PC-3 (cell line): Measurements from ENCODE around the gene OR6B2. TPM values are rescaled to one million over a fixed set of nuclear protein-coding genes. Genes with fewer than 3 reads are reported as not detected.

ENCODE experiments used
- ATAC-seq: fragments of 200-7000 bp; cut with Tn5 transposase; 2 replicates; pipeline ENCODE4 v1.9.1; 2020; ENCODE audit warnings: mild to moderate bottlenecking, moderate library complexity
- BruUV-seq: library from RNA; stranded (reverse); fragments of 400-500 nt; replicated peaks from 2 replicates; lab custom pipeline; 2021; lab: Mats Ljungman, UMichigan
- CTCF ChIA-PET: fragments of 300-600 bp; sonication (Branson Sonifier 250); formaldehyde crosslinking; loops from one replicate; lab custom pipeline; 2022; ENCODE audit warnings: antibody characterized with exemption; lab: Charles Lee
- POLR2A ChIA-PET: fragments of 300-600 bp; sonication (Branson Sonifier 250); formaldehyde crosslinking; loops from one replicate; lab custom pipeline; 2022; ENCODE audit warnings: antibody characterized with exemption; ENCODE audit not compliant: unreplicated experiment; lab: Charles Lee
- DNase-seq: peaks from one replicate; pipeline ENCODE4 v3.0.0-alpha.2; 2015
- H2AFZ ChIP-seq: fragments of 300-600 bp; sonication (generic); 2 replicates; pipeline ENCODE4 v1.6.0; 2016; ENCODE audit warnings: antibody characterized with exemption, low read length
- H3F3A ChIP-seq: fragments of 300-600 bp; sonication (generic); one replicate; pipeline ENCODE4 v1.6.0; 2017; ENCODE audit warnings: antibody characterized with exemption, low read length, control low read depth, mild to moderate bottlenecking; ENCODE audit not compliant: unreplicated experiment
- H3K27ac ChIP-seq: fragments of 300-600 bp; sonication (generic); 2 replicates; pipeline ENCODE4 v1.5.1; 2016; ENCODE audit warnings: mild to moderate bottlenecking, low read length
- H3K27me3 ChIP-seq: fragments of 300-600 bp; sonication (generic); 2 replicates; pipeline ENCODE4 v1.6.1; 2016; ENCODE audit warnings: low read length, mixed read lengths
- H3K36me3 ChIP-seq: fragments of 300-600 bp; sonication (generic); 2 replicates; pipeline ENCODE4 v1.6.1; 2016; ENCODE audit warnings: low read depth, mixed run types, low read length, mixed read lengths
- H3K4me1 ChIP-seq: fragments of 300-600 bp; sonication (generic); 2 replicates; pipeline ENCODE4 v1.5.1; 2016; ENCODE audit warnings: low read length; ENCODE audit not compliant: insufficient read depth
- H3K4me2 ChIP-seq: fragments of 300-600 bp; sonication (generic); 2 replicates; pipeline ENCODE4 v1.6.0; 2016; ENCODE audit warnings: low read length
- H3K4me3 ChIP-seq: fragments of 300-600 bp; sonication (generic); 2 replicates; pipeline ENCODE4 v1.5.1; 2016; ENCODE audit warnings: mild to moderate bottlenecking, low read length, mixed read lengths
- H3K79me2 ChIP-seq: fragments of 300-600 bp; sonication (generic); 2 replicates; pipeline ENCODE4 v1.6.1; 2017; ENCODE audit warnings: low read length, mixed read lengths
- H3K9ac ChIP-seq: fragments of 300-600 bp; sonication (generic); 2 replicates; pipeline ENCODE4 v1.6.0; 2016; ENCODE audit warnings: mild to moderate bottlenecking, low read length
- H3K9me2 ChIP-seq: fragments of 300-600 bp; sonication (generic); replicated peaks from 2 replicates; pipeline ENCODE4 v1.6.1; 2016; ENCODE audit warnings: mixed run types, low read length, mixed read lengths
- H3K9me3 ChIP-seq: fragments of 300-600 bp; sonication (generic); 2 replicates; pipeline ENCODE4 v1.6.1; 2016; ENCODE audit warnings: low read length, mixed read lengths
- H4K20me1 ChIP-seq: fragments of 300-600 bp; sonication (generic); 2 replicates; pipeline ENCODE4 v1.6.1; 2016; ENCODE audit warnings: low read length, mixed read lengths
- EZH2 ChIP-seq: fragments of 300-600 bp; sonication (generic); IDR thresholded peaks from one replicate; pipeline ENCODE4 v1.6.1; 2017; ENCODE audit warnings: antibody characterized with exemption, mild to moderate bottlenecking, low read length; ENCODE audit not compliant: unreplicated experiment
- EZH2phosphoT487 ChIP-seq: fragments of 300-600 bp; sonication (generic); IDR thresholded peaks from 2 replicates; pipeline ENCODE4 v1.6.1; 2018; ENCODE audit warnings: mild to moderate bottlenecking, antibody characterized with exemption, low read length, borderline replicate concordance
- intact Hi-C: fragments of 100-400 bp; cut with micrococcal nuclease; formaldehyde crosslinking; loops from 2 replicates; pipeline ENCODE4 v1.9.0; 2023
- total RNA-seq: library from RNA; depleted of rRNA; stranded (reverse); fragments of >200 nt; gene quantifications from 2 replicates; pipeline ENCODE4 v1.2.3, GENCODE V29; 2014
- TF ChIP-seq, protein P1 (sequence below): fragments of 300-600 bp; sonication (generic); conservative IDR thresholded peaks from 2 replicates; pipeline ENCODE4 v1.5.1; 2017; ENCODE audit warnings: antibody characterized with exemption, low read depth, mild to moderate bottlenecking, low read length

The OR6B2 gene
- total RNA-seq, 1 experiment from 2014 or later = not detected

DNA sequence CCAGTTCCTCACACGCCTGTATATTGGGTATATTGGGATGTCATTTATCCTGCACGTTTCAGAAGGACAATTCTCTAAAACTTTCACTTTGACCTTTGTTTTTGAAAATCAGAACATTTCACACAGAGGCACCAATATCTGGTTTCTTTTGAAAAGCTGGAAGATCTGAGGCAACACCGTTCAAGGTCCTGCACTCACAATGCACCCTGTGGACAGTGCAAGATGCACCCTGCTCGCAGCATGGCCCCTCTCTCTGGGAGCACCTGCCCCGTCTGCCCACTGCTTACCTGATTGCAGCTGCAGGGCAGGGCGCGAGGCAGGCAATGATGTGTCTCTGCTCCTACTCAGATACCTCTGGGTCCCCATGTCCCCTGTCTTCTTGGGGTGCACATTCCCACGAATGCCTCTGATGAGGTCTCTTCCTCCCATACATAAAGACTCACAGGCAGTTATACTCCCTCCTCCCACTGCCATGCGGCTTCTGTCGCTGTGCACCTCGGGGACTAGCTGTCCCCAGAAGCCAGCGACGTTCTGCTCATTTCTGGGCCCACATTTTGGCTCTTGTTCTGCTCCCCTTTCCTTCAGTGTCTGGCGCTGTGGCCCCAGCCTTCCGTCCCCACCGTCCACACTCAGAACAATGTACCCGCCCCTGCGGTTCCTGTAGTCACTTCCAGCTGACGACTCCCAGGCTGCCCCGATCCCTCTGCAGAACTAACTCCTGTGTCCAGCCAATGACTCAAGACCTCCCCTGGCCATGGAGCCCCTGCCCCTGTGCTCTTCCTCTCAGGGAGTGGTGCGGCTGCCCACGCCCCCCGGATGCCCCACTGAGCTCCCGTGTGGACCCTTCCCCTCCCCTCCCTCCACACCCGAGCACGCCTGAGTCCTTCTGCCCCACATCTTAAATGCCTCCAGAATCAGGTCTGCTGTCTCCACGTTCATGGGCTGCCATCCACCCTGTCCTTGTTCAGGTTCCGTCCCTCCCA lies 23.2 kb upstream of the OR6B2 start, which contains the start of gene OR6B3:
TSS of gene OR6B3 (minus strand) at position 349 of the 983 bp plus-strand sequence.
- intact Hi-C loops = no loop called here
- ATAC-seq = peak; percentile 24; the same call in 1 of the 2 replicates
- POLR2A ChIA-PET = no interaction called here
- H2AFZ ChIP-seq = no peak within 1 kb of the TSS
- H3K36me3 ChIP-seq = no peaks in the 10 kb centered on the region
- TF ChIP-seq EZH2 = no peak
- TF ChIP-seq, protein P1, sequence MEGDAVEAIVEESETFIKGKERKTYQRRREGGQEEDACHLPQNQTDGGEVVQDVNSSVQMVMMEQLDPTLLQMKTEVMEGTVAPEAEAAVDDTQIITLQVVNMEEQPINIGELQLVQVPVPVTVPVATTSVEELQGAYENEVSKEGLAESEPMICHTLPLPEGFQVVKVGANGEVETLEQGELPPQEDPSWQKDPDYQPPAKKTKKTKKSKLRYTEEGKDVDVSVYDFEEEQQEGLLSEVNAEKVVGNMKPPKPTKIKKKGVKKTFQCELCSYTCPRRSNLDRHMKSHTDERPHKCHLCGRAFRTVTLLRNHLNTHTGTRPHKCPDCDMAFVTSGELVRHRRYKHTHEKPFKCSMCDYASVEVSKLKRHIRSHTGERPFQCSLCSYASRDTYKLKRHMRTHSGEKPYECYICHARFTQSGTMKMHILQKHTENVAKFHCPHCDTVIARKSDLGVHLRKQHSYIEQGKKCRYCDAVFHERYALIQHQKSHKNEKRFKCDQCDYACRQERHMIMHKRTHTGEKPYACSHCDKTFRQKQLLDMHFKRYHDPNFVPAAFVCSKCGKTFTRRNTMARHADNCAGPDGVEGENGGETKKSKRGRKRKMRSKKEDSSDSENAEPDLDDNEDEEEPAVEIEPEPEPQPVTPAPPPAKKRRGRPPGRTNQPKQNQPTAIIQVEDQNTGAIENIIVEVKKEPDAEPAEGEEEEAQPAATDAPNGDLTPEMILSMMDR = no peak
- TF ChIP-seq EZH2phosphoT487 = no peak
- H3K4me3 ChIP-seq = no peak within 1 kb of the TSS
- H3K4me1 ChIP-seq = no peaks in the 10 kb centered on the region
- H3K27ac ChIP-seq = no peak within 1 kb of the TSS
- H3K27me3 ChIP-seq = peaks cover 98% of the 10 kb centered on the region
- H3K9ac ChIP-seq = no peak within 1 kb of the TSS
- no peak within 1 kb of the TSS for H3K4me2 ChIP-seq
- CTCF ChIA-PET = no interaction called here
- H3K9me2 ChIP-seq = no peaks in the 10 kb centered on the region
- no peaks in the 10 kb centered on the region for H4K20me1 ChIP-seq
- DNase-seq = no peak
- H3F3A ChIP-seq = no peaks in the 10 kb centered on the region
- H3K79me2 ChIP-seq = no peaks in the 10 kb centered on the region
- no TSS peak for BruUV-seq
- no peaks in the 10 kb centered on the region for H3K9me3 ChIP-seq

DNA sequence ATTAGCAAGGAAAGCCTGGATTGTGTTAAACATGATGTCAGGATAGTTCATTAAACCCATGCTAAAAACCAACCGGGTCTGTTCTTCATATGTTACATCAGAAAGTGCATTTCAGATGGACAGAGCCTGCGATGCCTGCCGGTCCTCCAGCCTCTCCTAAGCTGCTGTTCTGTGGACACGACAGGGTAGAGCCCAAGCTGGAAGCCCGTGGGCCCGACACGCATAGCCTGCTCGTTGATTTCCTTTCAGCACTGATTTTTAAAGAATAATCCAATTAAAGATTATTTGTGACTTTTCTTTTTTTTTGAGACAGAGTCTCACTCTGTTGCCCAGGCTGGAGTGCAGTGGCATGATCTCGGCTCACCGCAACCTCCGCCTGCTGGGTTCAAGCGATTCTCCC lies 22.3 kb upstream of the OR6B2 start:
- no peaks in the 10 kb centered on the region for H4K20me1 ChIP-seq
- ATAC-seq = no peak
- no peaks in the 10 kb centered on the region for H3K4me1 ChIP-seq
- H3K27ac ChIP-seq = no peak overlapping the region
- H3K27me3 ChIP-seq = peaks cover 99% of the 10 kb centered on the region
- H3K9me2 ChIP-seq = no peaks in the 10 kb centered on the region
- ChIA-PET CTCF (no interaction called here), POLR2A (no interaction called here)
- no peaks in the 10 kb centered on the region for H3K36me3 ChIP-seq
- H3K79me2 ChIP-seq = no peaks in the 10 kb centered on the region
- no peak overlapping the region for H3K9ac ChIP-seq
- H3K9me3 ChIP-seq = no peaks in the 10 kb centered on the region
- no peak overlapping the region for H3K4me2 ChIP-seq
- intact Hi-C loops = no loop called here
- no peak overlapping the region for H2AFZ ChIP-seq
- BruUV-seq = no TSS peak
- DNase-seq = no peak
- no peak overlapping the region for H3K4me3 ChIP-seq
- no peaks in the 10 kb centered on the region for H3F3A ChIP-seq
- no peak for TF ChIP-seq EZH2
- TF ChIP-seq, protein P1 = no peak

DNA sequence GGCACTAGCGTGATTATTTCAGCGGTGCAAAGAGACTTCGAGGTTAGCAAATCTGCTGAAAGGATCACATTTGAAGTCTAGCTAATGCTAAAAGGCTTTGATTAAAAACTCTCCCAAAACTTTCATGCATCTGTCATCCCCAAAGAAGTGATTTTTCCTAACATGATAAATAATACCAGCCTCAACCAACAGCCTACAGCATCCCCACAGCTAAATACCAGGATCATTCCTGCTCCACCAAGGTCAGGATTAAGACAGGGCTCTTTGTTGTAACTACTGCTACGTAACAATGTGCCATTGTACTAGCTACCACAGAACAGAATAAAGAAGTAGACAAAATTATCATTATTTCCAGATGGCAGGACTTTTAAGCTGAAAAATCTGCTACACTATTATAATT lies 21.5 kb upstream of the OR6B2 start:
- ChIA-PET POLR2A (no interaction called here), CTCF (no interaction called here)
- no peaks in the 10 kb centered on the region for H3F3A ChIP-seq
- ATAC-seq = no peak
- intact Hi-C loops = no loop called here
- H2AFZ ChIP-seq = no peak overlapping the region
- no peak overlapping the region for H3K27ac ChIP-seq
- no peak overlapping the region for H3K4me3 ChIP-seq
- no peaks in the 10 kb centered on the region for H4K20me1 ChIP-seq
- no peaks in the 10 kb centered on the region for H3K79me2 ChIP-seq
- peaks cover 99% of the 10 kb centered on the region for H3K27me3 ChIP-seq
- no peaks in the 10 kb centered on the region for H3K9me3 ChIP-seq
- TF ChIP-seq EZH2phosphoT487 (no peak), EZH2 (no peak)
- TF ChIP-seq, protein P1 = no peak
- H3K9me2 ChIP-seq = no peaks in the 10 kb centered on the region
- no peaks in the 10 kb centered on the region for H3K36me3 ChIP-seq
- no peak overlapping the region for H3K9ac ChIP-seq
- BruUV-seq = no TSS peak
- no peak for DNase-seq
- no peaks in the 10 kb centered on the region for H3K4me1 ChIP-seq
- no peak overlapping the region for H3K4me2 ChIP-seq
